ENCODE results near the gene PIGN. TPM values are rescaled to one million over a fixed set of nuclear protein-coding genes. Genes with fewer than 3 reads are reported as not detected.

The PIGN gene
- polyA plus RNA-seq, 4 donors = 2.2 to 21.4 (median 5.7) TPM

DNA sequence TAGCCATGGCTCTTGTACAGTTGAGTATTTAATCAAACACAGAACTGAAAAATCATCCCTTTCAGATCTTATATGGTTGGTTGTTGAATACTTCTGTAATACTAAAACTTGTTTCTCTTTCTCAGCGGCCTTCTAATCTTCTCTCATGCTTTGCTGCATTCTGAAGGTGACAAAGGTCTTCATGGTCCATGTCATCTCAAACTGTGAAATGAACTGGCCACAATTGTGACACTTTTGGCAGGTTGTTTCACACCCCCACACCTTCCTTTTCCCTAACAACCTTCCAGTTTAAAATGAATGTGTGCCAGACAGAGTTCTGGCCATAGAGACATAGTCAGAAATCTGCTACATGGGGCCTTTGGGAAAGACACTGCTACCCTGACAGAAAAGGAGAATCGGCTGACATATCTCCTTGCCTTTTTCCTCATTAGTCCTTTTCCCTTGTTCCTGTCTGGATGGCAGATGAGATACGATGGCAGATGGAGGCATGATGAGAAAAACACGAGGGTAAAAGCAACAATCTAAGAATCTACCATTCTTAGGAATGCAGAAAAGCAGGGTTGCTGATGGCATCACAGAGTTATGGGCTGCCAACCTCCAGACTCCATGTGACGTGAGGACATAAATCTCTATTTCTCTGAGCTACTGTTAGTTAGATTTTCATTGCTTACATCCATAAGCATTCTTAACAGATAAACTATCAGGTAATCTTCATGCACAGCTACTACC is 106.5 kb downstream of the PIGN start:
- 81 to 92% (median 91%) methylated on average over 5 of the region's 5 CpGs for WGBS, 3 donors
- FAIRE-seq (no peak), DNase-seq (no peak)
- H3K36me3 ChIP-seq (ENCODE audit: control insufficient read depth in 3 of 3, insufficient read depth in 2 of 3, low read depth in 1 of 3, low read length in 3 of 3) = peaks cover 0 to 4% (median 0%) of the 10 kb centered on the region in 3 donors
- no peaks in the 10 kb centered on the region for H3K4me1 ChIP-seq (ENCODE audit: control insufficient read depth in 3 of 3, insufficient read depth in 2 of 3, low read depth in 1 of 3, low read length in 2 of 3)
- no peaks in the 10 kb centered on the region for H3K27me3 ChIP-seq (ENCODE audit: control insufficient read depth in 3 of 3, insufficient read depth in 3 of 3, low read length in 3 of 3)
- H3K9me3 ChIP-seq (ENCODE audit: control insufficient read depth in 2 of 2, insufficient read depth in 1 of 2, low read depth in 1 of 2, low read length in 1 of 2) = no peaks in the 10 kb centered on the region
- no peak overlapping the region for H3K27ac ChIP-seq (ENCODE audit: low read depth in 1 of 3, low read length in 2 of 3)
- H3K4me3 ChIP-seq (ENCODE audit: low read depth in 1 of 3, low read length in 3 of 3) = no peak overlapping the region

DNA sequence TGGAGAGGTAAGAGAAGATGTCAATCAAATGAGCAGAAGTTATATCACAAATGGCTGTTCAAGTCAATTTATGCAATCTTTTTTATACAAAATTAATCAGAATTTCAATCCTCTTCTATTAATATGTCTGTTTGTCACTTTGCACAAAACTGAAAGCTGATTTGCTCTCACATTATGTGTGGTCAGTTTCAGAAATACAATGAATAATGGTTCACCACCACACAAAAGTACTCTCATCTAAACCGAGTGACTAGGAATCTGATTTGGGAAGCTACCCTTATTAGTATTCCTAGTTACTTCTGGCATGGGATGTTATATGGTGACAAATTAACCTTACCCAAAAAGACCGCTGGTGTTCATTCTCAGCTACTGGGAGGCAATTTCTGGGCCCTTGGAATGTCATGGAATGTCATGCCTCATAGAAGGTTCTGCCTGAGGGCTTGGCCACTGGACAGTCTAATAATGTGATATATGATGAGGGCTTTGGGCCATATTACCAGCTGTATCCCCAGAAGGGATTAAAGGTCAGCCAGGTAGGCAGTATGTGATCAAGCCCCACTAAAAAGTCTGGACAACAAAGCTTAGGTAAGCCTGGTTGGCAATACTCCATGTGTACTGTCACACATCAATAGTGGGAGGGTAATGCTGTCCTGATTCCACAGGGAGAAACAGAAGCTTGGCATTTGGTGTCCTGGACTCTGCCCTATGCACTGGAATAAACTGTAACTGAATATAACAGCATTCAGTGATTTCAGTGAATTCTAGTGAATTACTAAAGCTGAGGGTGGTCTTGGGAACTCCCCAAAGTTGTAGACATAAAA is 113.2 kb downstream of the PIGN start:
- Histone ChIP-seq H3K27me3 (ENCODE audit: control insufficient read depth in 3 of 3, insufficient read depth in 3 of 3, low read length in 3 of 3) (no peaks in the 10 kb centered on the region), H3K27ac (ENCODE audit: low read depth in 1 of 3, low read length in 2 of 3) (no peak overlapping the region), H3K36me3 (ENCODE audit: control insufficient read depth in 3 of 3, insufficient read depth in 2 of 3, low read depth in 1 of 3, low read length in 3 of 3) (no peaks in the 10 kb centered on the region), H3K9me3 (ENCODE audit: control insufficient read depth in 2 of 2, insufficient read depth in 1 of 2, low read depth in 1 of 2, low read length in 1 of 2) (no peaks in the 10 kb centered on the region), H3K4me3 (ENCODE audit: low read depth in 1 of 3, low read length in 3 of 3) (no peak overlapping the region), H3K4me1 (ENCODE audit: control insufficient read depth in 3 of 3, insufficient read depth in 2 of 3, low read depth in 1 of 3, low read length in 2 of 3) (no peaks in the 10 kb centered on the region)
- FAIRE-seq (no peak), DNase-seq (peak in 1 of 2 donors; percentile 58)
- 91 to 94% (median 94%) methylated on average over 2 of the region's 2 CpGs for WGBS, 3 donors

DNA sequence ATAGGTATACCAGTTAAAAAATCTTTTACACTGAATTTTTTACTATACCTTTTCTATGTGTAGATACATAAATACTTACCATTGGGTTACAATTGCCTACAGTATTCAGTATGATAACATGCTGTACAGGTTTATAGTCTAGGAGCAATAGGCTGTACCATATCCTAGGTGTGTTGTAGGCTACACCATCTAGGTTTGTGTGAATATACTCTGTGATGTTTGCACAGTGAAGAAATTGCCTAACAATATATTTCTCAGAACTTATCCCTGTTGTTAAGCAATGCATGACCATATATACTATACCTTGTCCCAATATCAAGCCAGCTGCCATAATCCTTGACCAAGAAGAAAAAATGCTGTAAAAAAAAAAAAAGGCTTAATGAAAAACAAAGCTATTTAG is 114.5 kb downstream of the PIGN start:
- Histone ChIP-seq H3K27me3 (ENCODE audit: control insufficient read depth in 3 of 3, insufficient read depth in 3 of 3, low read length in 3 of 3) (no peaks in the 10 kb centered on the region), H3K4me1 (ENCODE audit: control insufficient read depth in 3 of 3, insufficient read depth in 2 of 3, low read depth in 1 of 3, low read length in 2 of 3) (no peaks in the 10 kb centered on the region), H3K27ac (ENCODE audit: low read depth in 1 of 3, low read length in 2 of 3) (no peak overlapping the region), H3K4me3 (ENCODE audit: low read depth in 1 of 3, low read length in 3 of 3) (no peak overlapping the region), H3K9me3 (ENCODE audit: control insufficient read depth in 2 of 2, insufficient read depth in 1 of 2, low read depth in 1 of 2, low read length in 1 of 2) (no peaks in the 10 kb centered on the region), H3K36me3 (ENCODE audit: control insufficient read depth in 3 of 3, insufficient read depth in 2 of 3, low read depth in 1 of 3, low read length in 3 of 3) (no peaks in the 10 kb centered on the region)
- no peak for FAIRE-seq
- no peak for DNase-seq

DNA sequence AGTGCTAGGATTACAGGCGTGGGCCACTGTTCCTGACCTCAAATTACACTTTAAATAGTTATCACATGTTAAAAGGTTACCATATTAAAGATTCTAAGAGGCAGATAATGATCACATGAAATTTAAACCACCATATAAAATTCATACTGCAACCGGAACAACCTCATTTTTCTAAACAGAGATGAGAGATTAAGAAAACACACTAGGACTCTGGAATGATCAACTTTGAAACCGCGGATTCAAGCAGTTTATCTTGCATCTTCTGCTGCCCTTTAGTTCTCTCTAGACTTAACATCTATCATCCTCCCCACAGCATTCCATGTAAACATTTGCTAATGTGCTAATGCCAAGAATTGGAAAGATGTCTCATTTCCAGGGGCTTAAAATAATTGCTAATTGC is 115.8 kb downstream of the PIGN start:
- DNase-seq (no peak), FAIRE-seq (no peak)
- Histone ChIP-seq H3K9me3 (ENCODE audit: control insufficient read depth in 2 of 2, insufficient read depth in 1 of 2, low read depth in 1 of 2, low read length in 1 of 2) (no peaks in the 10 kb centered on the region), H3K27me3 (ENCODE audit: control insufficient read depth in 3 of 3, insufficient read depth in 3 of 3, low read length in 3 of 3) (no peaks in the 10 kb centered on the region), H3K36me3 (ENCODE audit: control insufficient read depth in 3 of 3, insufficient read depth in 2 of 3, low read depth in 1 of 3, low read length in 3 of 3) (no peaks in the 10 kb centered on the region), H3K27ac (ENCODE audit: low read depth in 1 of 3, low read length in 2 of 3) (no peak overlapping the region), H3K4me1 (ENCODE audit: control insufficient read depth in 3 of 3, insufficient read depth in 2 of 3, low read depth in 1 of 3, low read length in 2 of 3) (peaks cover 0 to 5% (median 1%) of the 10 kb centered on the region in 3 donors), H3K4me3 (ENCODE audit: low read depth in 1 of 3, low read length in 3 of 3) (no peak overlapping the region)
- 65 to 96% (median 91%) methylated on average over 4 of the region's 4 CpGs for WGBS, 3 donors

DNA sequence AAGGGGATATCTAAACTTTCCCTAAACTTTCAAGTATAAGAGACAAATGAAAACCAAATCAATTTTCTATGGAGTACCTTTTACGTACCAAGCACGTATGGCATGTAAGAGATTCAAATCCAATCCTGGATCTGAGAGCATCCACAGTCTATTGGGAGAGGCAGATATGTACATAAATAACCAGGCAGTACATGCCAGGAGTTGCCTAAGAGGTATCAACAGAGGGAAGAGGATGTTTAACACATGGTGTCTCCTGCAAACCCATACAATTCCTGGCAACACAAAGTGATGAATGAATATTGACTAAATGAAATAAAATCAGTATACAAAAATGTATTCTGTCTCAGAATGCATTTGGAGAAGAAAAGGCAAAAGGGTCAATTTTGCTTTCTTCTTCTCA is 116.6 kb downstream of the PIGN start:
- no peak for DNase-seq
- Histone ChIP-seq H3K36me3 (ENCODE audit: control insufficient read depth in 3 of 3, insufficient read depth in 2 of 3, low read depth in 1 of 3, low read length in 3 of 3) (no peaks in the 10 kb centered on the region), H3K9me3 (ENCODE audit: control insufficient read depth in 2 of 2, insufficient read depth in 1 of 2, low read depth in 1 of 2, low read length in 1 of 2) (no peaks in the 10 kb centered on the region), H3K27ac (ENCODE audit: low read depth in 1 of 3, low read length in 2 of 3) (no peak overlapping the region), H3K27me3 (ENCODE audit: control insufficient read depth in 3 of 3, insufficient read depth in 3 of 3, low read length in 3 of 3) (no peaks in the 10 kb centered on the region), H3K4me1 (ENCODE audit: control insufficient read depth in 3 of 3, insufficient read depth in 2 of 3, low read depth in 1 of 3, low read length in 2 of 3) (peaks cover 0 to 6% (median 1%) of the 10 kb centered on the region in 3 donors), H3K4me3 (ENCODE audit: low read depth in 1 of 3, low read length in 3 of 3) (no peak overlapping the region)
- 91 to 99% (median 97%) methylated on average over 2 of the region's 2 CpGs for WGBS, 3 donors
- FAIRE-seq = no peak

DNA sequence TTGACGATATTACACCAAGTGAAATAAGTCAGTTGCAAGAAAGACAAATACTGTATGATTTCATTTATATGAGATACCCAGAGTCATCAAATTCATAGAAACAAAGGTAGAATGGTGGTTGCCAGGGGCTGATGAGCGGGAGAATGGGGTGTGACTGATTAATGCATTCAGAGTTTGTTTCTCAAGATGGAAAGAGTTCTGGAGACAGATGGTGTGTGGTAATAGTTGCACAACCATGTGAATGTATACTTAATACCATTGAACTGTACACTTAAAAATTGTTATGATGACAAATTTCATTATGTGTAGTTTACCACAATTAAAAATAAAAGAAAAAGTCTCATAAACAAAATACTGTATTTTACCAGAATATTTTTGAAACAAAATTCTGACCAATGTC is 117.3 kb downstream of the PIGN start:
- no peak for FAIRE-seq
- no peak for DNase-seq

DNA sequence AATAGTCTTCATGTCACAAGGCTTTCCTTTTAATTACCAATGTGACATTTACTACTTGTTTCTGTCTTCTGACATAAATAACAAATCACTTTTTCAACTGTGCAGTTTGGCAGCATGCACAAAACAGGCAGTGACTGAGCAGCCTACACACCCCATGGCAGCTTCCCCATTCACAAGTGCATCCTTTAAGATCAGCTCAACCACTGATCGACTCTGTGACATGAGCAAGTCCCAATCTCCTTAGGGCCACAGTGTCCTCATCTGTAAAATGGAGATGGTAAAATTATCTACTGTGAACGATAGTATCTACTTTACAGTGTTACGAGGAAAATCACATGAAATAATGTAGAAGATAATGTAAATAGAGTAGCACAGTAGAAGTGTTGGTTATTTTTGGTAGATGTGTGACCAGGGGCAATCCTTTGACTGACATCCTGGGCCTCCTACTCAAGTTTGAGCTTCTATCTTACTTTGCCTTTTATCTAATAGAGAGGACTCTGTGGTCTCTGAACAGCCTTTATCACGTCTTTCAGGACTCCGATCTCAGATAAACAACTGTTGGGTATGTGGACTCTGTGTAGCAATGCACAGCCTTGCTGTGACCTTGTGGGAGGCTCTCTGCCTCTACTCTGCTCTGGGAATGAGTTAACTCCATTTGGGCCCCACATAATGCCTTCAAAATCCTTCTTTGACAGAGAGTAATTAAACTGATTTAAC is 120.6 kb downstream of the PIGN start:
- Histone ChIP-seq H3K4me1 (ENCODE audit: control insufficient read depth in 3 of 3, insufficient read depth in 2 of 3, low read depth in 1 of 3, low read length in 2 of 3) (peaks cover 0 to 24% (median 1%) of the 10 kb centered on the region in 3 donors), H3K36me3 (ENCODE audit: control insufficient read depth in 3 of 3, insufficient read depth in 2 of 3, low read depth in 1 of 3, low read length in 3 of 3) (no peaks in the 10 kb centered on the region), H3K9me3 (ENCODE audit: control insufficient read depth in 2 of 2, insufficient read depth in 1 of 2, low read depth in 1 of 2, low read length in 1 of 2) (no peaks in the 10 kb centered on the region), H3K27me3 (ENCODE audit: control insufficient read depth in 3 of 3, insufficient read depth in 3 of 3, low read length in 3 of 3) (no peaks in the 10 kb centered on the region), H3K4me3 (ENCODE audit: low read depth in 1 of 3, low read length in 3 of 3) (no peak overlapping the region), H3K27ac (ENCODE audit: low read depth in 1 of 3, low read length in 2 of 3) (no peak overlapping the region)
- FAIRE-seq = no peak
- WGBS, 3 donors = 73 to 86% (median 74%) methylated on average over 5 of the region's 5 CpGs
- DNase-seq = peak; percentile 38 to 60

More for the DNA sequence above, 117.3 kb downstream of the PIGN start:
- Histone ChIP-seq H3K4me1 (ENCODE audit: control insufficient read depth in 3 of 3, insufficient read depth in 2 of 3, low read depth in 1 of 3, low read length in 2 of 3) (peaks cover 0 to 10% (median 1%) of the 10 kb centered on the region in 3 donors), H3K36me3 (ENCODE audit: control insufficient read depth in 3 of 3, insufficient read depth in 2 of 3, low read depth in 1 of 3, low read length in 3 of 3) (no peaks in the 10 kb centered on the region), H3K27ac (ENCODE audit: low read depth in 1 of 3, low read length in 2 of 3) (no peak overlapping the region), H3K4me3 (ENCODE audit: low read depth in 1 of 3, low read length in 3 of 3) (no peak overlapping the region), H3K27me3 (ENCODE audit: control insufficient read depth in 3 of 3, insufficient read depth in 3 of 3, low read length in 3 of 3) (no peaks in the 10 kb centered on the region), H3K9me3 (ENCODE audit: control insufficient read depth in 2 of 2, insufficient read depth in 1 of 2, low read depth in 1 of 2, low read length in 1 of 2) (no peaks in the 10 kb centered on the region)
- WGBS, 3 donors = 92 to 97% (median 96%) methylated on average over 2 of the region's 2 CpGs

DNA sequence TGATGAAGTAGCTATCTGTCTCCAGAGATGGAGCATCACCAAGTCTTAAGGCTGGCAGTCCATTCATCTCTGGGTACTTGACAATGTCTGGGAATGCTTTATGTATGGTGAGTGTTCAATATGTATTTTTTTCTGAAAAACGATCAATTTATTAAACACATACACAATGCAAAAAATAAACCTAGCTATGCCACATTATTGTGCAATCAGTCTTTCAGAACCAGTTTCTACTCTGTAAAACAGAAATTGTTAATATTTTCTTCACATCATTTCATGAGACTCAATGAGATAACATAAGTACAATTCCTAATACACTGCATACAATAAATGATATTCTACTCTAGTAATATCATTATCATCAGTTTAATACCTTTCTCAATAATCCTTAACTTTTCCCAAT is 122.5 kb downstream of the PIGN start:
- no peak for FAIRE-seq
- Histone ChIP-seq H3K36me3 (ENCODE audit: control insufficient read depth in 3 of 3, insufficient read depth in 2 of 3, low read depth in 1 of 3, low read length in 3 of 3) (no peaks in the 10 kb centered on the region), H3K4me1 (ENCODE audit: control insufficient read depth in 3 of 3, insufficient read depth in 2 of 3, low read depth in 1 of 3, low read length in 2 of 3) (peaks cover 0 to 24% (median 1%) of the 10 kb centered on the region in 3 donors), H3K4me3 (ENCODE audit: low read depth in 1 of 3, low read length in 3 of 3) (no peak overlapping the region), H3K9me3 (ENCODE audit: control insufficient read depth in 2 of 2, insufficient read depth in 1 of 2, low read depth in 1 of 2, low read length in 1 of 2) (no peaks in the 10 kb centered on the region), H3K27ac (ENCODE audit: low read depth in 1 of 3, low read length in 2 of 3) (no peak overlapping the region), H3K27me3 (ENCODE audit: control insufficient read depth in 3 of 3, insufficient read depth in 3 of 3, low read length in 3 of 3) (no peaks in the 10 kb centered on the region)
- WGBS, 3 donors = 0 to 93% (median 78%) methylated on average over 1 of the region's 1 CpG
- DNase-seq = no peak
